NB4 (cell line): ENCODE data around the gene DBNL.

ENCODE experiments used
- DNase-seq: peaks from one replicate; pipeline ENCODE4 v3.0.0; 2010; ENCODE audit warnings: low read depth
- H3K4me3 ChIP-seq: one replicate; pipeline ENCODE4 v1.5.1; 2011; ENCODE audit warnings: mild to moderate bottlenecking, low read depth, low read length, moderate library complexity
- CTCF ChIP-seq: IDR thresholded peaks from one replicate; pipeline ENCODE4 v1.5.1; 2012; ENCODE audit warnings: low read depth, low read length
- MAX ChIP-seq: IDR thresholded peaks from 2 replicates; pipeline ENCODE4 v1.6.1; 2011; ENCODE audit warnings: low read depth, low read length
- MYC ChIP-seq: IDR thresholded peaks from 2 replicates; pipeline ENCODE4 v1.6.1; 2011; ENCODE audit warnings: low read depth, low read length
- POLR2A ChIP-seq: IDR thresholded peaks from 2 replicates; pipeline ENCODE4 v1.6.1; 2011; ENCODE audit warnings: mild to moderate bottlenecking; ENCODE audit not compliant: insufficient read length; ENCODE audit errors: extremely low read depth

DBNL gene

GRCh38 chr7:44107961-44108767, 63.7 kb downstream of the DBNL start:
- TF ChIP-seq POLR2A (no peak), CTCF (no peak), MAX (no peak), MYC (no peak)
- H3K4me3 ChIP-seq: no peak overlapping the region
- DNase-seq: no peak

GRCh38 chr7:44108768-44109750, 64.6 kb downstream of the DBNL start:
- no peak overlapping the region for H3K4me3 ChIP-seq
- TF ChIP-seq MAX: no peak
- no peak for TF ChIP-seq POLR2A
- no peak for TF ChIP-seq MYC
- peak; percentile 39 for TF ChIP-seq CTCF
- DNase-seq: no peak

GRCh38 chr7:44109991-44110390, 65.5 kb downstream of the DBNL start:
- no peak for DNase-seq
- no peak for TF ChIP-seq MYC
- no peak overlapping the region for H3K4me3 ChIP-seq

GRCh38 chr7:44110719-44111635, 66.5 kb downstream of the DBNL start:
- no peak for DNase-seq
- TF ChIP-seq CTCF (no peak), MYC (no peak), POLR2A (no peak), MAX (no peak)

More at GRCh38 chr7:44110719-44111635, 66.5 kb downstream of the DBNL start:
- no peak overlapping the region for H3K4me3 ChIP-seq
